CD4-positive, alpha-beta T cell treated with Interleukin-4 for 4 hours (primary cell): ENCODE results near the gene TMEM101.
"Not testable (repeated sequence)": the region's sequence is repeated elsewhere in the genome, so short reads cannot be mapped to it uniquely, and the experiment has no call there.

Experiments
- DNase-seq: peaks from one replicate; pipeline ENCODE4 v3.0.0-alpha.2; 2020

The TMEM101 gene

GRCh38 chr17:44023545-44024270 lies 8.9 kb upstream of the TMEM101 start:
- DNase-seq = no peak

- no peak for DNase-seq
Observed at GRCh38 chr17:44022246-44022645, 7.5 kb upstream of the TMEM101 start.

- DNase-seq = not testable (repeated sequence)
Observed at GRCh38 chr17:44021227-44021626, 6.5 kb upstream of the TMEM101 start.

- DNase-seq = no peak
Observed at GRCh38 chr17:44014133-44014436, 678 bp downstream of the TMEM101 start.

GRCh38 chr17:44012874-44013273 lies 1.9 kb downstream of the TMEM101 start:
- DNase-seq = no peak

- no peak for DNase-seq
Observed at GRCh38 chr17:44012391-44012790, 2.4 kb downstream of the TMEM101 start.

- DNase-seq = no peak
Observed at GRCh38 chr17:44011876-44012275, 2.9 kb downstream of the TMEM101 start.

- no peak for DNase-seq
Observed at GRCh38 chr17:44010966-44011647, 3.7 kb downstream of the TMEM101 start.

- no peak for DNase-seq
Observed at GRCh38 chr17:44008205-44008909, 6.4 kb downstream of the TMEM101 start.

GRCh38 chr17:44007346-44008204 lies 7.2 kb downstream of the TMEM101 start:
- DNase-seq = no peak

GRCh38 chr17:44006598-44007345 lies 8.0 kb downstream of the TMEM101 start:
- peak; percentile 97 for DNase-seq

- peak; percentile 11 for DNase-seq
Observed at GRCh38 chr17:44006272-44006597, 8.5 kb downstream of the TMEM101 start.

GRCh38 chr17:44005527-44006271 lies 9.1 kb downstream of the TMEM101 start:
- DNase-seq = peak; percentile 25

GRCh38 chr17:44004761-44005526 lies 9.8 kb downstream of the TMEM101 start:
- DNase-seq = no peak

- no peak for DNase-seq
Observed at GRCh38 chr17:44004077-44004760, 10.5 kb downstream of the TMEM101 start, which contains the start of gene NAGS. NAGS (plus strand) TSS chr17:44004622; CDS start chr17:44004664, 42 bp downstream.

GRCh38 chr17:44002141-44002848 lies 12.5 kb downstream of the TMEM101 start:
- no peak for DNase-seq

GRCh38 chr17:44001461-44001920 lies 13.3 kb downstream of the TMEM101 start:
- no peak for DNase-seq

- no peak for DNase-seq
Observed at GRCh38 chr17:44000871-44001460, 13.8 kb downstream of the TMEM101 start.
